Heart left ventricle (tissue), 16 donors: ENCODE results near the gene PRKAA1. TPM values are rescaled to one million over a fixed set of nuclear protein-coding genes. Genes with fewer than 3 reads are reported as not detected.

Source experiments
- ATAC-seq, 4 donors: fragments of 200-7000 bp; cut with Tn5 transposase; one replicate each; pipeline ENCODE4 v1.9.1; 2020 to 2022; ENCODE audit warnings: moderate library complexity in 4 of 4, mild to moderate bottlenecking in 3 of 4, moderate number of reproducible peaks in 1 of 4
- DNase-seq, 5 donors: peaks; one replicate each; pipeline ENCODE4 v3.0.0-alpha.2; 2020
- H3K27ac ChIP-seq, 12 donors: fragments of 200-600 bp; sonication (generic) in 4 of 12; one replicate each; pipeline versions ENCODE4 v1.5.0 to v1.8.0; 2016 to 2022; ENCODE audit warnings: mild to moderate bottlenecking in 2 of 12
- H3K27me3 ChIP-seq, 9 donors: fragments of 200-600 bp; sonication (generic) in 2 of 9; one replicate each; pipeline versions ENCODE4 v1.5.1 to v1.8.0; 2016 to 2022; ENCODE audit warnings: mild to moderate bottlenecking in 3 of 9
- H3K36me3 ChIP-seq, 9 donors: fragments of 200-600 bp; sonication (generic) in 2 of 9; one replicate each; pipeline versions ENCODE4 v1.5.0 to v1.8.0; 2018 to 2022; ENCODE audit warnings: mild to moderate bottlenecking in 2 of 9
- H3K4me1 ChIP-seq, 12 donors: fragments of 200-600 bp; sonication (generic) in 4 of 12; one replicate each; pipeline versions ENCODE4 v1.5.0 to v1.8.0; 2016 to 2022; ENCODE audit warnings: mild to moderate bottlenecking in 3 of 12
- H3K4me3 ChIP-seq, 12 donors: fragments of 200-600 bp; sonication (generic) in 4 of 12; one replicate each; pipeline versions ENCODE4 v1.5.0 to v1.8.0; 2017 to 2022; ENCODE audit warnings: mild to moderate bottlenecking in 9 of 12, moderate library complexity in 4 of 12
- H3K9me3 ChIP-seq, 12 donors: fragments of 200-600 bp; sonication (generic) in 4 of 12; one replicate each; pipeline versions ENCODE4 v1.5.0 to v1.8.0; 2016 to 2022; ENCODE audit warnings: mild to moderate bottlenecking in 1 of 12
- CTCF ChIP-seq, 12 donors: fragments of 200-600 bp; sonication (generic) in 4 of 12; IDR thresholded peaks; one replicate each; pipeline versions ENCODE4 v1.5.0 to v1.8.0; 2018 to 2022; ENCODE audit warnings: antibody characterized with exemption in 12 of 12, mild to moderate bottlenecking in 5 of 12
- POLR2A ChIP-seq, 2 donors: fragments of 450-650 bp; IDR thresholded peaks; one replicate each; pipeline ENCODE4 v1.6.1; 2017; ENCODE audit warnings: antibody characterized with exemption in 2 of 2, mild to moderate bottlenecking in 2 of 2, moderate library complexity in 2 of 2
- WGBS, 4 donors: extraction: QIAGEN DNeasy Blood & Tissue Kit in 2 of 4; methylation state at CpG; one replicate each; pipeline versions ENCODE4 v1.1.5 to v1.1.7; 2013 to 2018; 5-methylcytosine and 5-hydroxymethylcytosine counted together
- intact Hi-C, 10 donors: fragments of 100-400 bp; cut with DNase I; formaldehyde crosslinking; loops; one replicate each; pipeline versions ENCODE4 v1.11.1 to v1.14.2; 2022
- polyA plus RNA-seq, 2 donors: library from polyadenylated mRNA; stranded (reverse); fragments of 200-250 nt; gene quantifications; one replicate each; pipeline ENCODE4 v1.2.3, GENCODE V29; 2013
- total RNA-seq, 9 donors: library from RNA; depleted of rRNA in 2 of 9; stranded (reverse); fragments of >200 nt in 2 of 9; fragmentation: NEBNext Ultra II Directional in 3 of 9; extraction: Animal tissue kit (Norgen Biotek cat#: 25700) in 3 of 9; gene quantifications; one replicate each; pipeline versions ENCODE4 v1.1.0 to v1.2.4, GENCODE V29; 2016 to 2023
- donor health status: ischemic (EF 13 %, LVEDD 7.1; RV severe dilation, severe dysfunction).
- donor health status: healthy with polysubstance abuse.
- donor health status: DM: no; HTN: yes; CAD: no.
- donor health status: DM: no; HTN: no; CAD: no.
- donor health status: ischemic (EF 25% LVEDD 6.9; RV normal size, moderate dysfunction).
- donor health status: ischemic (EF 25% LVEDD 5.7; RV mildly dilated, moderate dysfunction).
- donor health status: healthy.
- donor health status: DM: yes; HTN: yes; CAD: no.
- donor health status: ischemic (EF 35%, LVEDD 5.7; RV mildly dilated, moderate dysfunction).
- donor health status: nonischemic (EF 11% LVEDD 7.7; RV severe dilation, severe dysfunction).
- donor health status: DM: yes; HTN: yes; CAD: no.
- donor health status: PGD.
- donor health status: ischemic (EF 29% LVEDD 5.4; RV normal size, mild dysfunction).
- donor health status: nonischemic (EF 23%, LVEDD 6.1; RV moderate dilation, normal function).

Gene PRKAA1
- total and polyA plus RNA-seq, 11 donors: 13.5 to 53.3 (median 42.6) TPM

- Histone ChIP-seq H3K4me3 (no peak overlapping the region), H3K27ac (no peak overlapping the region), H3K27me3 (no peaks in the 10 kb centered on the region), H3K36me3 (peaks cover 0 to 27% (median 0%) of the 10 kb centered on the region in 9 donors), H3K4me1 (peaks cover 0 to 49% (median 4%) of the 10 kb centered on the region in 12 donors), H3K9me3 (no peaks in the 10 kb centered on the region)
- DNase-seq: no peak
- 91 to 95% (median 94%) methylated on average over 4 of the region's 4 CpGs for WGBS, 4 donors
- ATAC-seq: no peak
- TF ChIP-seq CTCF (IDR thresholded peaks at IDR 0.05): no peak
- no peak for TF ChIP-seq POLR2A (IDR thresholded peaks at IDR 0.05)
- intact Hi-C loops: loop anchor here in 1 of 10 donors (5.0 kb wide), 1 partner anchor 33 kb away; no protein-coding TSS in a partner anchor
These were observed 46.4 kb upstream of the PRKAA1 start for GRCh38 chr5:40844565-40844964.

GRCh38 chr5:40842351-40842750 lies 44.2 kb upstream of the PRKAA1 start:
- Histone ChIP-seq H3K27me3 (no peaks in the 10 kb centered on the region), H3K4me3 (peak overlapping the region in 11 of 12 donors; percentile 31 to 63 (median 50)), H3K27ac (peak overlapping the region in 10 of 12 donors; percentile 51 to 93 (median 80)), H3K4me1 (peaks cover 0 to 46% (median 4%) of the 10 kb centered on the region in 12 donors), H3K36me3 (peaks cover 0 to 17% (median 0%) of the 10 kb centered on the region in 9 donors), H3K9me3 (no peaks in the 10 kb centered on the region)
- TF ChIP-seq CTCF (IDR thresholded peaks at IDR 0.05): no peak
- no peak for TF ChIP-seq POLR2A (IDR thresholded peaks at IDR 0.05)
- DNase-seq (no peak), ATAC-seq (peak in 1 of 4 donors; percentile 51)
- intact Hi-C loops: loop anchor here in 1 of 10 donors (5.0 kb wide), 1 partner anchor 35 kb away; no protein-coding TSS in a partner anchor
- WGBS, 4 donors: 48 to 62% (median 57%) methylated on average over 2 of the region's 2 CpGs

GRCh38 chr5:40841068-40841805 lies 43.1 kb upstream of the PRKAA1 start, which contains the start of gene CARD6:
Gene CARD6, plus strand, starts transcription at chr5:40841367. Its CDS starts 16 bp downstream, at chr5:40841383.
- Histone ChIP-seq H3K27me3 (no peaks in the 10 kb centered on the region), H3K36me3 (peaks cover 0 to 17% (median 0%) of the 10 kb centered on the region in 9 donors), H3K4me1 (peaks cover 0 to 38% (median 5%) of the 10 kb centered on the region in 12 donors), H3K9me3 (no peaks in the 10 kb centered on the region), H3K27ac (peak within 1 kb of the TSS; percentile 47 to 93 (median 78)), H3K4me3 (peak within 1 kb of the TSS; percentile 15 to 63 (median 50))
- ATAC-seq: peak; percentile 50 to 72 (median 56)
- WGBS, 4 donors: 24 to 30% (median 26%) methylated on average over 9 of the region's 9 CpGs
- no peak for DNase-seq
- TF ChIP-seq POLR2A (IDR thresholded peaks at IDR 0.05) (peak in 1 of 2 donors; percentile 16), CTCF (IDR thresholded peaks at IDR 0.05) (peak in 1 of 12 donors; percentile 12)
- intact Hi-C loops: loop anchor here in 1 of 10 donors (5.0 kb wide), 1 partner anchor 36 kb away; no protein-coding TSS in a partner anchor

- no peak for DNase-seq
- Histone ChIP-seq H3K9me3 (no peaks in the 10 kb centered on the region), H3K4me3 (no peak overlapping the region), H3K4me1 (peaks cover 0 to 45% (median 23%) of the 10 kb centered on the region in 12 donors), H3K27me3 (no peaks in the 10 kb centered on the region), H3K27ac (no peak overlapping the region), H3K36me3 (peaks cover 0 to 13% (median 10%) of the 10 kb centered on the region in 9 donors)
- ATAC-seq: no peak
- TF ChIP-seq POLR2A (IDR thresholded peaks at IDR 0.05): no peak
- TF ChIP-seq CTCF (IDR thresholded peaks at IDR 0.05): no peak
- intact Hi-C loops: loop anchor here in 5 of 10 donors (5.0 to 10.0 kb wide), 4 partner anchors 39 to 161 kb away; partner anchors contain the start of genes TTC33 (in 5 of the 5) and PTGER4 (in 1 of the 5)
- 94 to 96% (median 95%) methylated on average over 6 of the region's 6 CpGs for WGBS, 4 donors
These were observed 39.9 kb upstream of the PRKAA1 start for GRCh38 chr5:40838086-40838485.
